HepG2 (cell line): ENCODE results near the gene OSBPL2. TPM values are rescaled to one million over a fixed set of nuclear protein-coding genes. Genes with fewer than 3 reads are reported as not detected.

Source experiments
- AGO2 ChIP-seq: fragments of 200-400 bp; formaldehyde crosslinking; optimal IDR thresholded peaks from 2 replicates; pipeline ENCODE3; 2017; ENCODE audit warnings: mild to moderate bottlenecking, low read depth, low read length, moderate library complexity
- ARNT ChIP-seq: fragments of 450-650 bp; IDR thresholded peaks from 2 replicates; pipeline ENCODE4 v1.6.1; 2017
- CENPT ChIP-seq: sonication (generic); formaldehyde crosslinking; IDR thresholded peaks from 2 replicates; pipeline ENCODE4 v1.8.0; 2022; ENCODE audit warnings: low read depth, mild to moderate bottlenecking, moderate library complexity, missing genetic modification reagents
- CERS6 ChIP-seq: sonication (generic); formaldehyde crosslinking; IDR thresholded peaks from 2 replicates; pipeline ENCODE4 v1.5.0; 2020; ENCODE audit warnings: missing genetic modification reagents
- EZH2 ChIP-seq: conservative IDR thresholded peaks from 2 replicates; pipeline ENCODE4 v1.6.1; 2012; ENCODE audit warnings: mild to moderate bottlenecking, low read depth, low read length, moderate library complexity
- NFYC ChIP-seq: IDR thresholded peaks from 2 replicates; pipeline ENCODE4 v1.6.1; 2016; ENCODE audit warnings: missing genetic modification reagents, missing compliant biosample characterization
- TBX2 ChIP-seq: sonication (generic); formaldehyde crosslinking; IDR thresholded peaks from 2 replicates; pipeline ENCODE4 v1.5.0; 2020; ENCODE audit warnings: missing genetic modification reagents, mild to moderate bottlenecking, borderline replicate concordance
- TOE1 ChIP-seq: sonication (generic); formaldehyde crosslinking; IDR thresholded peaks from 2 replicates; pipeline ENCODE4 v1.4.0; 2020; ENCODE audit warnings: mild to moderate bottlenecking, missing genetic modification reagents
- ZC3H4 ChIP-seq: sonication (generic); formaldehyde crosslinking; IDR thresholded peaks from 2 replicates; pipeline ENCODE4 v1.4.0; 2020; ENCODE audit warnings: missing genetic modification reagents, borderline replicate concordance
- ZFP91 ChIP-seq: sonication (generic); formaldehyde crosslinking; IDR thresholded peaks from 2 replicates; pipeline ENCODE4 v1.9.0; 2022; ENCODE audit warnings: missing genetic modification reagents, mild to moderate bottlenecking, borderline replicate concordance
- ZNF501 ChIP-seq: sonication (generic); formaldehyde crosslinking; IDR thresholded peaks from 2 replicates; pipeline ENCODE4 v1.5.1; 2020; ENCODE audit warnings: mild to moderate bottlenecking, moderate library complexity, missing genetic modification reagents
- ZNF557 ChIP-seq: sonication (generic); formaldehyde crosslinking; IDR thresholded peaks from 2 replicates; pipeline ENCODE4 v1.4.0; 2020; ENCODE audit warnings: missing genetic modification reagents
- polyA plus RNA-seq, 8 experiments: library from polyadenylated mRNA; depleted of rRNA in 3 of 8; stranded (reverse) in 7 of 8; unstranded in 1 of 8; fragments of >200 nt; fragmentation: Illumina TruSeq in 4 of 8; extraction: Trizol in 4 of 8; gene quantifications; 2 replicates each; pipeline versions ENCODE4 v1.2.1 to v1.2.3, GENCODE V29; 2011 to 2016; ENCODE audit warnings: low read depth in 4 of 8, missing spikeins in 1 of 8, mixed read lengths in 1 of 8; ENCODE audit not compliant: insufficient read depth in 1 of 8
- total RNA-seq, 5 experiments: library from RNA; depleted of rRNA; stranded (reverse); fragments of >200 nt; fragmentation: Illumina TruSeq; extraction: Trizol; gene quantifications; 2 replicates each; pipeline ENCODE4 v1.2.3, GENCODE V29; 2016; ENCODE audit warnings: low read depth in 1 of 5
- TF ChIP-seq, protein P1 (sequence below): sonication (generic); formaldehyde crosslinking; IDR thresholded peaks from 2 replicates; pipeline ENCODE4 v1.8.1; 2023; ENCODE audit warnings: mild to moderate bottlenecking, missing genetic modification reagents
- TF ChIP-seq, protein P2 (sequence below): sonication (generic); formaldehyde crosslinking; IDR thresholded peaks from one replicate; pipeline ENCODE4 v1.5.1; 2020; ENCODE audit warnings: mild to moderate bottlenecking, missing genetic modification reagents; ENCODE audit errors: not compliant biosample characterization

Gene OSBPL2
- total and polyA plus RNA-seq, 2 of the 13 experiments (the other 11 are each of a cell fraction or from before 2014, with no cell fraction given): 18.5 to 37.4 TPM

- TF ChIP-seq, protein P1, sequence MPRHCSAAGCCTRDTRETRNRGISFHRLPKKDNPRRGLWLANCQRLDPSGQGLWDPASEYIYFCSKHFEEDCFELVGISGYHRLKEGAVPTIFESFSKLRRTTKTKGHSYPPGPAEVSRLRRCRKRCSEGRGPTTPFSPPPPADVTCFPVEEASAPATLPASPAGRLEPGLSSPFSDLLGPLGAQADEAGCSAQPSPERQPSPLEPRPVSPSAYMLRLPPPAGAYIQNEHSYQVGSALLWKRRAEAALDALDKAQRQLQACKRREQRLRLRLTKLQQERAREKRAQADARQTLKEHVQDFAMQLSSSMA: no peak
- TF ChIP-seq NFYC (CRISPR knock-in tag): no peak
- no peak for TF ChIP-seq ZC3H4 (CRISPR knock-in tag)
- TF ChIP-seq ZNF501: 0 out of 2 replicates have a peak, but pooled peaks have one; percentile 21
- 0 out of 2 replicates have a peak, but pooled peaks have one; percentile 46 for TF ChIP-seq CENPT (CRISPR knock-in tag)
- TF ChIP-seq ZFP91 (CRISPR knock-in tag): 0 out of 2 replicates have a peak, but pooled peaks have one; percentile 23
- no peak for TF ChIP-seq CERS6 (CRISPR knock-in tag)
- TF ChIP-seq, protein P2, sequence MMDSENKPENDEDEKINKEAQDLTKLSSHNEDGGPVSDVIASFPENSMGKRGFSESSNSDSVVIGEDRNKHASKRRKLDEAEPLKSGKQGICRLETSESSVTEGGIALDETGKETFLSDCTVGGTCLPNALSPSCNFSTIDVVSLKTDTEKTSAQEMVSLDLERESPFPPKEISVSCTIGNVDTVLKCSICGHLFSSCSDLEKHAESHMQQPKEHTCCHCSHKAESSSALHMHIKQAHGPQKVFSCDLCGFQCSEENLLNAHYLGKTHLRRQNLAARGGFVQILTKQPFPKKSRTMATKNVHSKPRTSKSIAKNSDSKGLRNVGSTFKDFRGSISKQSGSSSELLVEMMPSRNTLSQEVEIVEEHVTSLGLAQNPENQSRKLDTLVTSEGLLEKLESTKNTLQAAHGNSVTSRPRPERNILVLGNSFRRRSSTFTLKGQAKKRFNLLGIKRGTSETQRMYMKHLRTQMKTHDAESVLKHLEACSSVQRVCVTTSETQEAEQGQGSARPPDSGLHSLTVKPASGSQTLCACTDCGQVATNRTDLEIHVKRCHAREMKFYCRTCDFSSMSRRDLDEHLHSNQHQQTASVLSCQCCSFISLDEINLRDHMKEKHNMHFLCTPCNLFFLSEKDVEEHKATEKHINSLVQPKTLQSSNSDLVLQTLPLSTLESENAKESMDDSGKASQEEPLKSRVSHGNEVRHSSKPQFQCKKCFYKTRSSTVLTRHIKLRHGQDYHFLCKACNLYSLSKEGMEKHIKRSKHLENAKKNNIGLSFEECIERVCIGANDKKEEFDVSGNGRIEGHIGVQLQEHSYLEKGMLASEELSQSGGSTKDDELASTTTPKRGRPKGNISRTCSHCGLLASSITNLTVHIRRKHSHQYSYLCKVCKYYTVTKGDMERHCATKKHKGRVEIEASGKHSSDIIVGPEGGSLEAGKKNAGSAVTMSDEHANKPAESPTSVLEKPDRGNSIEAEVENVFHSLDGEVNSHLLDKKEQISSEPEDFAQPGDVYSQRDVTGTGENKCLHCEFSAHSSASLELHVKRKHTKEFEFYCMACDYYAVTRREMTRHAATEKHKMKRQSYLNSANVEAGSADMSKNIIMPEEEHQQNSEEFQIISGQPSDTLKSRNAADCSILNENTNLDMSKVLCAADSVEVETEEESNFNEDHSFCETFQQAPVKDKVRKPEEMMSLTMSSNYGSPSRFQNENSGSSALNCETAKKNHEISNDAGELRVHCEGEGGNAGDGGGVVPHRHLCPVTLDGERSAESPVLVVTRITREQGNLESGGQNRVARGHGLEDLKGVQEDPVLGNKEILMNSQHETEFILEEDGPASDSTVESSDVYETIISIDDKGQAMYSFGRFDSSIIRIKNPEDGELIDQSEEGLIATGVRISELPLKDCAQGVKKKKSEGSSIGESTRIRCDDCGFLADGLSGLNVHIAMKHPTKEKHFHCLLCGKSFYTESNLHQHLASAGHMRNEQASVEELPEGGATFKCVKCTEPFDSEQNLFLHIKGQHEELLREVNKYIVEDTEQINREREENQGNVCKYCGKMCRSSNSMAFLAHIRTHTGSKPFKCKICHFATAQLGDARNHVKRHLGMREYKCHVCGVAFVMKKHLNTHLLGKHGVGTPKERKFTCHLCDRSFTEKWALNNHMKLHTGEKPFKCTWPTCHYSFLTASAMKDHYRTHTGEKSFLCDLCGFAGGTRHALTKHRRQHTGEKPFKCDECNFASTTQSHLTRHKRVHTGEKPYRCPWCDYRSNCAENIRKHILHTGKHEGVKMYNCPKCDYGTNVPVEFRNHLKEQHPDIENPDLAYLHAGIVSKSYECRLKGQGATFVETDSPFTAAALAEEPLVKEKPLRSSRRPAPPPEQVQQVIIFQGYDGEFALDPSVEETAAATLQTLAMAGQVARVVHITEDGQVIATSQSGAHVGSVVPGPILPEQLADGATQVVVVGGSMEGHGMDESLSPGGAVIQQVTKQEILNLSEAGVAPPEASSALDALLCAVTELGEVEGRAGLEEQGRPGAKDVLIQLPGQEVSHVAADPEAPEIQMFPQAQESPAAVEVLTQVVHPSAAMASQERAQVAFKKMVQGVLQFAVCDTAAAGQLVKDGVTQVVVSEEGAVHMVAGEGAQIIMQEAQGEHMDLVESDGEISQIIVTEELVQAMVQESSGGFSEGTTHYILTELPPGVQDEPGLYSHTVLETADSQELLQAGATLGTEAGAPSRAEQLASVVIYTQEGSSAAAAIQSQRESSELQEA (CRISPR knock-in tag): no peak
- TF ChIP-seq AGO2: no peak
- TF ChIP-seq EZH2: peak; percentile 7; the same call in 1 of the 2 replicates
- TF ChIP-seq TBX2 (CRISPR knock-in tag): peak; percentile 47; the same call in 1 of the 2 replicates
- no peak for TF ChIP-seq ZNF557 (CRISPR knock-in tag)
- TF ChIP-seq TOE1 (CRISPR knock-in tag): no peak
- no peak for TF ChIP-seq ARNT
These were observed 20.2 kb upstream of the OSBPL2 start (continued) for GRCh38 chr20:62217913-62218773.
